Measurements from ENCODE around the gene WDR75. TPM values are rescaled to one million over a fixed set of nuclear protein-coding genes. Genes with fewer than 3 reads are reported as not detected.

WDR75 gene
- total and polyA plus RNA-seq, 10 donors, result 27.1 to 66.5 (median 38.4) TPM

DNA sequence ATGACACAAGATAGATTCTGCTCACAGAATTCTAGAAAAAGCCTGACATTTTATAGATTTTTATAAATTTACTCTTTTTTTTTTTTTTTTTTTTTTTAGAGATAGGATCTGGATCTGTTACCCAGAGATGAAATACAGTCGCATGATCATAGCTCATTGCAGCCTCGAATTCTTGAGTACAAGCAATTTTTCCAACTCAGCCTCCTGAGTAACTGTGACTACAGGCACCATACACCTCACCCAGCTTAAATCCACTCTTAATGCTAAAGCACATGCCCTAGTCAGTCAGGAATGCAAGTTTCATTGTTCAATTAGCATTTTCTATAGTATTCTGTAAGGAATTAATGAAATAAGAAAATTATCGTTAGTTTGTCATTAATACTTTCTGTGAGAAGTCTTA, 32.1 kb upstream of the WDR75 start:
- Histone ChIP-seq H3K36me3 (no peaks in the 10 kb centered on the region), H3K9me3 (no peaks in the 10 kb centered on the region), H3K27me3 (replicated peaks in 1 of 7) (no peaks in the 10 kb centered on the region), H3K27ac (no peak overlapping the region), H3K4me1 (peaks cover 0 to 4% (median 0%) of the 10 kb centered on the region in 6 donors), H3K4me3 (no peak overlapping the region)
- no peak for DNase-seq
- TF ChIP-seq POLR2A (IDR thresholded peaks at IDR 0.05) (no peak), CTCF (IDR thresholded peaks at IDR 0.05 in 8 of 11, conservative IDR thresholded peaks at IDR 0.05 in 3 of 11) (no peak), POLR2AphosphoS5 (IDR thresholded peaks at IDR 0.05) (no peak)
- intact Hi-C loops (cut with DNase I; ENCODE audit: low total_unique reads), result no loop called here
- 90 to 99% (median 93%) methylated on average over 3 of the region's 3 CpGs for WGBS, 5 donors

GRCh38 chr2:189409647-189410046, 31.6 kb upstream of the WDR75 start:
- TF ChIP-seq POLR2AphosphoS5 (IDR thresholded peaks at IDR 0.05) (no peak), CTCF (IDR thresholded peaks at IDR 0.05 in 8 of 11, conservative IDR thresholded peaks at IDR 0.05 in 3 of 11) (no peak), POLR2A (IDR thresholded peaks at IDR 0.05) (no peak)
- H3K9me3 ChIP-seq, result no peaks in the 10 kb centered on the region
- no peaks in the 10 kb centered on the region for H3K36me3 ChIP-seq
- no peak overlapping the region for H3K27ac ChIP-seq
- intact Hi-C loops (cut with DNase I; ENCODE audit: low total_unique reads), result loop anchor here (5.0 kb wide), 1 partner anchor 317 kb away; no protein-coding TSS in a partner anchor
- H3K4me3 ChIP-seq, result no peak overlapping the region
- peaks cover 0 to 4% (median 0%) of the 10 kb centered on the region in 6 donors for H3K4me1 ChIP-seq
- no peaks in the 10 kb centered on the region for H3K27me3 ChIP-seq (replicated peaks in 1 of 7)
- DNase-seq, result no peak
- WGBS, 5 donors, result 66 to 89% (median 81%) methylated on average over 1 of the region's 1 CpG

DNA sequence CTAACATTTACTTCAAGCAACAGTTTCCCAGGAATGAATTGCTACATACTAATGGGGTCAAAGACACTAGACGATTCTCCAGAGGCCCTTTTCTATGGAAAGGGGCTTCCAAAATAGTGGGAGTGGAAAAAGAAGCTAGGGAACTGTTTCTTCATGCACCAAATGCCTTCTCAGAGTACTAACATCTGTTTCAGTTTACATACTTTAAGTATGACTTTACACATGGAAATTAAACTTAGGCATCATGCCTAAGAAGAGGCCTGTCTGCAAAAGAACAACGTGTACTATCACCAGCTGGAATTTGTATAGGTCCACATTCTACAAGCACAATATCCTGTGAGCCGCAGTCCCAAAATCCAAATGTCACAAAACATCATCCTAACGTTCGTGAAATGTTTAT, 29.4 kb upstream of the WDR75 start:
- intact Hi-C loops (cut with DNase I; ENCODE audit: low total_unique reads), result loop anchor here (5.0 kb wide), 1 partner anchor 320 kb away; no protein-coding TSS in a partner anchor

More for the DNA sequence above, 29.4 kb upstream of the WDR75 start:
- Histone ChIP-seq H3K27ac (peak overlapping the region in 2 of 8 donors; percentile 11 to 43), H3K36me3 (no peaks in the 10 kb centered on the region), H3K4me1 (peaks cover 0 to 4% (median 0%) of the 10 kb centered on the region in 6 donors), H3K9me3 (no peaks in the 10 kb centered on the region), H3K27me3 (replicated peaks in 1 of 7) (no peaks in the 10 kb centered on the region), H3K4me3 (no peak overlapping the region)
- TF ChIP-seq POLR2AphosphoS5 (IDR thresholded peaks at IDR 0.05) (no peak), POLR2A (IDR thresholded peaks at IDR 0.05) (no peak), CTCF (IDR thresholded peaks at IDR 0.05 in 8 of 11, conservative IDR thresholded peaks at IDR 0.05 in 3 of 11) (no peak)
- WGBS, 5 donors, result 43 to 56% (median 53%) methylated on average over 5 of the region's 5 CpGs
- no peak for DNase-seq

Measured in spleen (tissue), 11 donors.